Measurements from ENCODE around the gene APOA4.

The APOA4 gene

GRCh38 chr11:116796548-116796947 is 26.6 kb downstream of the APOA4 start:
- DNase-seq: no peak

GRCh38 chr11:116794851-116795250 is 28.3 kb downstream of the APOA4 start:
- DNase-seq: no peak

GRCh38 chr11:116793772-116794097 is 29.4 kb downstream of the APOA4 start:
- DNase-seq: no peak

- DNase-seq: no peak
Observed at GRCh38 chr11:116792869-116793771, 30.0 kb downstream of the APOA4 start.

GRCh38 chr11:116792144-116792868 is 30.8 kb downstream of the APOA4 start:
- no peak for DNase-seq

GRCh38 chr11:116791813-116792143 is 31.3 kb downstream of the APOA4 start, which contains the start of gene APOA5:
Gene APOA5, minus strand, starts transcription at chr11:116791879. Its CDS starts 19 bp downstream, at chr11:116791860.
- no peak for DNase-seq

- peak; percentile 74 for DNase-seq
Observed at GRCh38 chr11:116791002-116791812, 31.9 kb downstream of the APOA4 start.

DNA sequence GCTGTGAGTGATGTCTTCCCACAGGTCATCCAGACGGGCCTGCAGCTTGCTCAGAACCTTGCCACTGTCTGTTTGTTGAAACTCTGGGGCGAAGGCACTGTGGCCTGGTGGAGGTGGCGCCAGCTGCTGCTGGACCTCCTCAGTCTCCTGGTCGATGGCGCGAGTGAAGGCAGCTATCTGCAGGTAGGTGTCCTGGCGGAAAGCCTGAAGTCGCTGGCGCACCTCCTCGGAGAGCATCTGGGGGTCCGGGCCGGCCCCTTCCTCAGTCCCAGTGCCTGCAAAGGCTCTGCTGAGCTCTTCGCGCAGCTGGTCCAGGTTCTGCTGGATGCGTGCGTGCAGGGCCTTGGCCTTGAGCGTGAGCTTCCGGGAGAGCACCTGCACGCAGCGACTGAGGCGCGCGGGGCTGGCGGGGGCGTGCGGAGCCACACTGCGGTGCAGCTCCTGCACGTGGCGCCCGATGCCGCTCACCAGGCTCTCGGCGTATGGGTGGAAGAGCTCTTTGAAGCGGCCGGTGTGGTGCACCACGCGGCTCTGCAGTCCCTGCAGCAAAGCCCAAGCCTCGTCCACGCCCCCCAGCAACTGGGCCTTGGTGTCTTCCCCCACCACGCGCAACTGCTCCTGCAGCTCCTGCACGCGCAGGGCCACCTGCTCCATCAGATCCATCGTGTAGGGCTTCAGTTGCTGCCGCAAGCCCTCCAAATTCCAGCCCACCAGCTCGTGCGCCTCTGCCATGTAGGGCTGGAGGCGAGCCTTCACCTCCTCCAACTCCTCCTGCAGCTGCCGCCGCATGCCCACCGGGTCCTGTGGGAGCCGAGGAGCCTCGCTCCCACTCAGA is 32.7 kb downstream of the APOA4 start:
- no peak for DNase-seq

GRCh38 chr11:116788975-116789374 is 34.1 kb downstream of the APOA4 start:
- DNase-seq: no peak

- no peak for DNase-seq
Observed at GRCh38 chr11:116788534-116788933, 34.6 kb downstream of the APOA4 start.

DNA sequence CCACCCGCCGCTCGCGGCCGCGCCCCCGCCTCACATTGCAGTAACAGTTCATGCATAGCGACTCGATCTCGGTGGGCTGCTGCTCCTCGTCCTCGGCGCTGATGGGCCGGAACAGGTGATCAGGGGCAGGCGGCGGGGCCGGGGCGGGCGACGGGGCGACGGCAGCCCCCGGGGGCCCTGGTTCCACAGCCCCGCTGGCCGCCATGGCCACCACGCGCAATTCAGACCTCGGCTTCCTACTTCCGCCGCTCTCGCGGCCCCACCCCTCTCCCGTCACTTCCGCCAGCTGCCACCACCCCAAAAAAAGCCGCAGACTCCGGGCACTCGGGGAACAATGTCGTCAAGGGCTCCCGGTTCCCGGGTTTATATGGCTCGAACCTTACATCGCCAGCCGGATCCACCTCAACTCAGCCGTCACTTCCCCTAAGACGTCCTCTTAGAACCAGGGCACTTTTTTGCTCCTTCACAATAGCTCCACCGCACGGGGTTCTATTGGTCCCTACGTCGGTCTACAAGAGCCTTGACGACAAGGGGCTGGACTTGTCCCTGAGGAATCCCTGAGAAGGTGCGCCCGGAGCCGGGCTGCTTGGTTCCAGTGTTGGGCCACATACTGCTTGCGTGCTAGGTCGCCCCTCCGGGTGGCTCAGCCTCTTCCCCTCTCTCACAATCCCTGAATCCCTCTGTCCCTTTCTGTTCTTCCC is 35.2 kb downstream of the APOA4 start, which contains the start of gene ZPR1:
Gene ZPR1 (minus strand): TSS at position 238 of the 701 bp plus-strand sequence. CDS start 33 bp downstream, at position 205.
- peak; percentile 86 for DNase-seq

DNA sequence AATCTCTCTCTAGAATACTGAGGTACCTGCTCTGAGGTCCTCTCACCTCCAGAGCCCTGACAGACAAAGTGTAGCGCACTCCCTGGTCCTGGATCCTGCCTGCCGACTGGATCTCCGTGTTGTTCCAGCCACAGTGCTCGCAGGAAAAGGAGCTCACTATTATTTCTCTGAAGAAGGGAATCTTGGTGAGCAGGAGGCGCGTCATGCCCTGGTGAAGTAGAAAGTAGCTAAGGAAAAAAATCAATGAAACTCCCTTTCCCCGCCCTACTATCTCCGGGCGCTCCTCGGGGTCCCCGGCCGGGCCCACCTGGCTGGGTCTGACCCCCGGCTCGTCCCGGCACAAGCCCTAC is 35.7 kb downstream of the APOA4 start:
- no peak for DNase-seq

DNA sequence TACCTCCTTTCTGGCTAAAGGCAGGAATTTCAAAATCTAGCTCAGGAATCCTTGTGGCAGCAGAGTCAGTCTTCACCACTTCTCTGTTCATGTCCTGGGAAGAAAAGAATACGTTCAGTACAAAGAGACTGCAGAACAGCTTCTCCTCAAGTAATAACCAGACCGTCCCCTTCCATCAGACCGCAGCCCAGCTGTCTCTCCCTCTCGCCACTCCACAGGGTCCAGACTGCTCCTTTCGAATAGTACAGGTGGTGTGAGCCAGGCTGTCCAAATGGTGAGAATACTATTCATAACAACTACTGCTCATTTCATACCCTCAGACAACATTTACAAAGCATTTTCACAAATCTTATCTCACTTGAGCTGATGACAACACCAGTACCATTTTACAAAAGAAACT is 36.1 kb downstream of the APOA4 start:
- DNase-seq: no peak

- no peak for DNase-seq
Observed at GRCh38 chr11:116786326-116786725, 36.8 kb downstream of the APOA4 start.

- peak; percentile 67 for DNase-seq
Observed at GRCh38 chr11:116782728-116783127, 40.4 kb downstream of the APOA4 start.

GRCh38 chr11:116778556-116778955 is 44.5 kb downstream of the APOA4 start:
- DNase-seq: no peak

GRCh38 chr11:116777056-116777455 is 46.0 kb downstream of the APOA4 start:
- DNase-seq: no peak

DNA sequence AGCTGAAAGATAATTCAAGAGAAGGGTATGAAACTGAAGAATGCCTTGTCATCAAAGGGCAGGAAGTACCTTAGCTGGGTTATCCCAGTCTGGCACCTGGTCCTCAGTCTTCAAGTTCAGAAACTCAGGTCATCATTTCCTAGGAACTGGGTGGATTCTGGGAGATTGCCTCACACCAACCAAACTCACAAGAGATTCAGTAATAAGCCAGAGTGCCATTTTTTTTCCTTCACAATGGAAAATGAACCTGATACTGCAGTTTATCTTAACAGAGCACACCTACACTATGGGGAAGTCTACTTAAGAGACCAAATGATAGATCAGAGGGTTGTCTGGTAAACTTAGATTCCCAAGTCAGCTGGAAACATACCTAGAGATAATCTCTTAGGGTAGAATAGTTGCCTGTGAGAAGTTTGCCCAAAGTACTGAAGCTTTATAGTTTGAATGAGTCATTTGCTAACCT is 46.6 kb downstream of the APOA4 start:
- no peak for DNase-seq

- no peak for DNase-seq
Observed at GRCh38 chr11:116775975-116776374, 47.1 kb downstream of the APOA4 start.

- DNase-seq: no peak
Observed at GRCh38 chr11:116774661-116775060, 48.4 kb downstream of the APOA4 start.
